Activated CD8-positive, alpha-beta memory T cell treated with anti-CD3 and anti-CD28 coated beads, Interleukin-2, amount 50 U/mL, for 4 hours (primary cell): ENCODE measurements around the gene SNX22.
"Not testable (repeated sequence)": the region's sequence is repeated elsewhere in the genome, so short reads cannot be mapped to it uniquely, and the experiment has no call there.

Experiments
- DNase-seq: peaks from one replicate; pipeline ENCODE4 v3.0.0-alpha.2; 2020

Gene SNX22

GRCh38 chr15:64151727-64152506 is at the start of gene SNX22:
Gene SNX22, plus strand, starts transcription at chr15:64151731. Its CDS starts 45 bp downstream, at chr15:64151776.
- no peak for DNase-seq

- DNase-seq = no peak
Observed at GRCh38 chr15:64102497-64102896, 49.0 kb upstream of the SNX22 start.

GRCh38 chr15:64105113-64105704 is 46.3 kb upstream of the SNX22 start:
- no peak for DNase-seq

GRCh38 chr15:64107337-64107736 is 44.2 kb upstream of the SNX22 start:
- DNase-seq = no peak

- not testable (repeated sequence) for DNase-seq
Observed at GRCh38 chr15:64110108-64110701, 41.3 kb upstream of the SNX22 start.

GRCh38 chr15:64110950-64111678 is 40.4 kb upstream of the SNX22 start:
- DNase-seq = no peak

GRCh38 chr15:64111679-64112050 is 39.9 kb upstream of the SNX22 start:
- DNase-seq = no peak

GRCh38 chr15:64112073-64112772 is 39.3 kb upstream of the SNX22 start:
- DNase-seq = no peak

- no peak for DNase-seq
Observed at GRCh38 chr15:64112904-64113303, 38.6 kb upstream of the SNX22 start.

GRCh38 chr15:64117759-64118487 is 33.6 kb upstream of the SNX22 start:
- DNase-seq = no peak

GRCh38 chr15:64120322-64120721 is 31.2 kb upstream of the SNX22 start:
- not testable (repeated sequence) for DNase-seq

- no peak for DNase-seq
Observed at GRCh38 chr15:64121614-64122013, 29.9 kb upstream of the SNX22 start.

GRCh38 chr15:64122444-64122843 is 29.1 kb upstream of the SNX22 start:
- no peak for DNase-seq

- no peak for DNase-seq
Observed at GRCh38 chr15:64122936-64123351, 28.6 kb upstream of the SNX22 start.

- DNase-seq = no peak
Observed at GRCh38 chr15:64125978-64126377, 25.6 kb upstream of the SNX22 start.

GRCh38 chr15:64127521-64128270 is 23.8 kb upstream of the SNX22 start:
- DNase-seq = no peak

- DNase-seq = no peak
Observed at GRCh38 chr15:64130159-64130558, 21.4 kb upstream of the SNX22 start.

- no peak for DNase-seq
Observed at GRCh38 chr15:64131547-64131946, 20.0 kb upstream of the SNX22 start.

- DNase-seq = no peak
Observed at GRCh38 chr15:64132217-64132616, 19.3 kb upstream of the SNX22 start.

GRCh38 chr15:64133623-64134344 is 17.7 kb upstream of the SNX22 start:
- no peak for DNase-seq
